Endothelial cell of umbilical vein (primary cell): ENCODE data around the gene EMC6.

Experiments used
- CTCF ChIP-seq, 2 donors: IDR thresholded peaks; 1 replicate in 1 of 2; 2 replicates in 1 of 2; pipeline ENCODE4 v1.5.1; 2011; ENCODE audit warnings: low read length in 2 of 2, mild to moderate bottlenecking in 2 of 2, moderate library complexity in 2 of 2, control low read depth in 1 of 2, inconsistent platforms in 1 of 2, low read depth in 1 of 2; ENCODE audit not compliant: insufficient read depth in 1 of 2; ENCODE audit errors: extremely low read depth in 1 of 2
- EZH2 ChIP-seq: IDR thresholded peaks from 2 replicates; pipeline ENCODE4 v1.6.1; 2012; ENCODE audit warnings: borderline replicate concordance, low read depth, mild to moderate bottlenecking, moderate library complexity, low read length, inconsistent platforms; ENCODE audit not compliant: severe bottlenecking
- GATA2 ChIP-seq: IDR thresholded peaks from 2 replicates; pipeline ENCODE4 v1.7.0; 2011; ENCODE audit warnings: low read depth, mild to moderate bottlenecking, moderate library complexity, mixed read lengths, low read length; ENCODE audit not compliant: insufficient read length, insufficient read depth
- JUN ChIP-seq: IDR thresholded peaks from 2 replicates; pipeline ENCODE4 v1.6.1; 2011; ENCODE audit warnings: borderline replicate concordance, low read depth; ENCODE audit not compliant: insufficient read length, insufficient read depth
- POLR2A ChIP-seq: IDR thresholded peaks from 2 replicates; pipeline ENCODE4 v1.6.1; 2012; ENCODE audit warnings: low read depth, mild to moderate bottlenecking, control low read depth, low read length
- POLR2AphosphoS5 ChIP-seq: IDR thresholded peaks from 2 replicates; pipeline ENCODE4 v1.6.1; 2012; ENCODE audit warnings: low read depth, mild to moderate bottlenecking, control low read depth, low read length, moderate library complexity; ENCODE audit not compliant: insufficient read depth

GRCh38 chr17:3710951-3711383, 42.4 kb downstream of the EMC6 start:
- no peak for TF ChIP-seq CTCF (IDR thresholded peaks at IDR 0.05; ENCODE audit: extremely low read depth in 1 of 2, insufficient read depth in 1 of 2, low read depth in 1 of 2, low read length in 2 of 2)
- TF ChIP-seq POLR2A: no peak
- peak; percentile 52 for TF ChIP-seq JUN
- TF ChIP-seq POLR2AphosphoS5: peak; percentile 22
- TF ChIP-seq EZH2: no peak
- no peak for TF ChIP-seq GATA2
